ENCODE results near the gene CLTCL1. TPM values are rescaled to one million over a fixed set of nuclear protein-coding genes. Genes with fewer than 3 reads are reported as not detected.

Gene CLTCL1
- total RNA-seq, 1 experiment from 2014 or later, result 11.9 TPM

DNA sequence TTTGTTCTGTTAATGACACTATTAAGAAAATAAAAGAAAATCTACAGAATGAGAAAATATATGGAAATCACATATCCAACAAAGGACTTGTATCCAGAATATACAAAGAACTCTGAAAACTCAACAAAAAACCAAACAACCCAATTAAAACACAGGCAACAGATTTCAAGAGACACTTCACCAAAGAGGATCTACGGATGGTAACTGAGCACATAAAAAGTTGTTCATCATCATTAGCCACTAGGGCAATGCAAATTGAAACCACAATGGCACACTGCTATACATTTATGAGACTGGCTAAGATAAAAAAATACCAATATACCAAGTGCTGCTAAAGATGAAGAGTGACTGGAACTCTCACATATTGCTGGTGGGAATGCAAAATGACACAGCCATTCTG lies 78.5 kb downstream of the CLTCL1 start:
- DNase-seq (ENCODE audit: low read depth, low spot score) (no peak), ATAC-seq (no peak)
- H3K9me3 ChIP-seq (ENCODE audit: control insufficient read depth, insufficient read depth, low read depth, low read length), result no peaks in the 10 kb centered on the region
- in situ Hi-C loops (cut with HindIII; ENCODE audit: low pct_unique_long_range_greater_than_20kb, low sequenced_read_pairs), result no loop called here
- H3K4me1 ChIP-seq (ENCODE audit: control insufficient read depth, insufficient read depth, low read length), result no peaks in the 10 kb centered on the region
- intact Hi-C loops (cut with micrococcal nuclease; ENCODE audit: unreplicated experiment), result no loop called here
- POLR2A ChIA-PET, result no interaction called here
- no peaks in the 10 kb centered on the region for H3K27me3 ChIP-seq (ENCODE audit: control insufficient read depth, insufficient read depth, low read length)
- no peaks in the 10 kb centered on the region for H3K36me3 ChIP-seq (ENCODE audit: control insufficient read depth, insufficient read depth, low read length)
- CTCF ChIA-PET, result no interaction called here
- BruUV-seq (replicated peaks), result no TSS peak
- no peak overlapping the region for H3K27ac ChIP-seq (ENCODE audit: low read length)
- TF ChIP-seq POLR2AphosphoS5 (IDR thresholded peaks at IDR 0.05; ENCODE audit: low read depth, low read length) (no peak), SIN3A (IDR thresholded peaks at IDR 0.05; ENCODE audit: borderline replicate concordance, insufficient read depth, low read depth, low read length) (no peak), TCF7L2 (IDR thresholded peaks at IDR 0.05; ENCODE audit: low read depth, low read length) (no peak), CTCF (IDR thresholded peaks at IDR 0.05) (no peak)
- TF ChIP-seq, protein P1, sequence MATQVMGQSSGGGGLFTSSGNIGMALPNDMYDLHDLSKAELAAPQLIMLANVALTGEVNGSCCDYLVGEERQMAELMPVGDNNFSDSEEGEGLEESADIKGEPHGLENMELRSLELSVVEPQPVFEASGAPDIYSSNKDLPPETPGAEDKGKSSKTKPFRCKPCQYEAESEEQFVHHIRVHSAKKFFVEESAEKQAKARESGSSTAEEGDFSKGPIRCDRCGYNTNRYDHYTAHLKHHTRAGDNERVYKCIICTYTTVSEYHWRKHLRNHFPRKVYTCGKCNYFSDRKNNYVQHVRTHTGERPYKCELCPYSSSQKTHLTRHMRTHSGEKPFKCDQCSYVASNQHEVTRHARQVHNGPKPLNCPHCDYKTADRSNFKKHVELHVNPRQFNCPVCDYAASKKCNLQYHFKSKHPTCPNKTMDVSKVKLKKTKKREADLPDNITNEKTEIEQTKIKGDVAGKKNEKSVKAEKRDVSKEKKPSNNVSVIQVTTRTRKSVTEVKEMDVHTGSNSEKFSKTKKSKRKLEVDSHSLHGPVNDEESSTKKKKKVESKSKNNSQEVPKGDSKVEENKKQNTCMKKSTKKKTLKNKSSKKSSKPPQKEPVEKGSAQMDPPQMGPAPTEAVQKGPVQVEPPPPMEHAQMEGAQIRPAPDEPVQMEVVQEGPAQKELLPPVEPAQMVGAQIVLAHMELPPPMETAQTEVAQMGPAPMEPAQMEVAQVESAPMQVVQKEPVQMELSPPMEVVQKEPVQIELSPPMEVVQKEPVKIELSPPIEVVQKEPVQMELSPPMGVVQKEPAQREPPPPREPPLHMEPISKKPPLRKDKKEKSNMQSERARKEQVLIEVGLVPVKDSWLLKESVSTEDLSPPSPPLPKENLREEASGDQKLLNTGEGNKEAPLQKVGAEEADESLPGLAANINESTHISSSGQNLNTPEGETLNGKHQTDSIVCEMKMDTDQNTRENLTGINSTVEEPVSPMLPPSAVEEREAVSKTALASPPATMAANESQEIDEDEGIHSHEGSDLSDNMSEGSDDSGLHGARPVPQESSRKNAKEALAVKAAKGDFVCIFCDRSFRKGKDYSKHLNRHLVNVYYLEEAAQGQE (IDR thresholded peaks at IDR 0.05; ENCODE audit: insufficient read depth in 1 of 2, low read depth in 2 of 2, low read length in 1 of 2), result no peak
- no peak overlapping the region for H3K4me3 ChIP-seq (ENCODE audit: low read depth in 2 of 2, low read length in 2 of 2)

DNA sequence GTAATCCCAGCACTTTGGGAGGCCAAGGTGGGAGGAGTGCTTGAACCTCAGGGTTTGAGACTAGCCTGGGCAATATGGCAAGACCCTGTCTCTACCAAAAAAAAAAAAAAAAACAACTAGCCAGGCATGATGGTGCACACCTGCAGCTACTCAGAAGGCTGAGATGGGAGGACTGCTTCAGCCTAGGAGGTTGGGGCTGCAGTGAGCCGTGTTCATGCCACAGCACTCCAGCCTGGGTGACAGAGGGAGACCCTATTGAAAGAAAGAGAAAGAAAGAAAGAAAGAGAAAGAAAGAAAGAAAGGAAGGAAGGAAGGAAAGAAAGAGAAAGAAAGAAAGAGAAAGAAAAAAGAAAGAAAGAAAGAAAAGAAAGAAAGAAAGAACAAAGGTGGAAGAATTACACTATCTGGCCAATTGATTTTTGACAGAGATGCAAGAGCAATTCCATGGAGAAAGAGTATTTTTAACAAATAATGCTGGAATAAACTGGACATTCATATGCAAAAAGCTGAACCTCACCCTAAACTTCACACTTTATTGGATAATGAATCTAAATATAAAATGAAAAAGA lies 79.1 kb downstream of the CLTCL1 start:
- intact Hi-C loops (cut with micrococcal nuclease; ENCODE audit: unreplicated experiment) (no loop called here), in situ Hi-C loops (cut with HindIII; ENCODE audit: low pct_unique_long_range_greater_than_20kb, low sequenced_read_pairs) (no loop called here)
- BruUV-seq (replicated peaks), result no TSS peak
- no peak for DNase-seq (ENCODE audit: low read depth, low spot score)
- Histone ChIP-seq H3K36me3 (ENCODE audit: control insufficient read depth, insufficient read depth, low read length) (no peaks in the 10 kb centered on the region), H3K4me3 (ENCODE audit: low read depth in 2 of 2, low read length in 2 of 2) (no peak overlapping the region), H3K27me3 (ENCODE audit: control insufficient read depth, insufficient read depth, low read length) (no peaks in the 10 kb centered on the region), H3K9me3 (ENCODE audit: control insufficient read depth, insufficient read depth, low read depth, low read length) (no peaks in the 10 kb centered on the region), H3K27ac (ENCODE audit: low read length) (no peak overlapping the region), H3K4me1 (ENCODE audit: control insufficient read depth, insufficient read depth, low read length) (no peaks in the 10 kb centered on the region)
- ChIA-PET CTCF (no interaction called here), POLR2A (no interaction called here)
- no peak for TF ChIP-seq SIN3A (IDR thresholded peaks at IDR 0.05; ENCODE audit: borderline replicate concordance, insufficient read depth, low read depth, low read length)
- TF ChIP-seq, protein P1 (IDR thresholded peaks at IDR 0.05; ENCODE audit: insufficient read depth in 1 of 2, low read depth in 2 of 2, low read length in 1 of 2), result no peak
- no peak for TF ChIP-seq CTCF (IDR thresholded peaks at IDR 0.05)
- no peak for TF ChIP-seq TCF7L2 (IDR thresholded peaks at IDR 0.05; ENCODE audit: low read depth, low read length)
- no peak for TF ChIP-seq POLR2AphosphoS5 (IDR thresholded peaks at IDR 0.05; ENCODE audit: low read depth, low read length)
- no peak for ATAC-seq
